NCI-H748 (cell line): ENCODE data around the gene CCDC198.

ENCODE experiments used
- DNase-seq: peaks from one replicate; lab custom pipeline; 2025; ENCODE audit not compliant: unreplicated experiment; lab: John Stamatoyannopoulos, UW

Gene CCDC198, protein sequence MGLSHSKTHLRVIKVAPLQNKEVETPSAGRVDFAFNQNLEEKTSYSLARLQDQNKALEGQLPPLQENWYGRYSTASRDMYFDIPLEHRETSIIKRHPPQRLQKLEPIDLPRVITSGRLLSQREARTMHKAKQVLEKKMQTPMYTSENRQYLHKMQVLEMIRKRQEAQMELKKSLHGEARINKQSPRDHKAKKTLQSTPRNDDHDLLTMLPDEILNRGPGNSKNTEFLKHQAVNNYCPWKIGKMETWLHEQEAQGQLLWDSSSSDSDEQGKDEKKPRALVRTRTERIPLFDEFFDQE

DNA sequence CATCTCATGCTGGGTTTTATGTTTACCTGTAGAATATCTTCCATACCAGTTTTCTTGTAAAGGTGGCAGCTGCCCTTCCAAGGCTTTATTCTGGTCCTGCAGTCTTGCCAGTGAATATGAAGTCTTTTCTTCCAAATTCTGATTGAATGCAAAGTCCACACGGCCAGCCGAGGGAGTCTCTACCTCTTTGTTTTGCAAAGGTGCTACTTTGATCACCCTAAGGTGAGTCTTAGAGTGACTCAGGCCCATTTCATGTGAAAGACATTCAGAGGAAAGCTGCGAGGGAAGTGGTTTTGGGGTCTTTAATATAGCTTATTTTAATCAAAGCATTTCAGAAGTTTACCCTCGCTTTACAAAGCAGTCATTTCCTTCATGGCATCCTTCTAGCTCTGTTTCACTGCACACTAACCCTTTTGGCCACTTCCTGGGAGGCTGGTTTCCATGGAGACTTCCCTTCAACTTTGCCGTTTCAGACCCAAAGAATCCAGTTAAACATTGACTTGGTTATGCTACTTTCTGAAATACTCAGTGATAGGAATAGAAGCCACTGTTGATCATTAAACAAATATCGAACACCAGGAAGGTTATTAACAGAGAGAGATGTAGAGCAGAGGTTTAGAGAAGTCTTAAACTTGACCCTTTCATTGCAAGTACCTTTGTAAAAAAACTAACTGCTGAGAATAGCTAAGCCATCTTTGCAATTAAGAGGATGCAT is at the start of gene CCDC198:
Gene CCDC198 (minus strand): TSS at position 391 of the 715 bp plus-strand sequence. CDS start 142 bp downstream, at position 249.
- peak; percentile 5 for DNase-seq

DNA sequence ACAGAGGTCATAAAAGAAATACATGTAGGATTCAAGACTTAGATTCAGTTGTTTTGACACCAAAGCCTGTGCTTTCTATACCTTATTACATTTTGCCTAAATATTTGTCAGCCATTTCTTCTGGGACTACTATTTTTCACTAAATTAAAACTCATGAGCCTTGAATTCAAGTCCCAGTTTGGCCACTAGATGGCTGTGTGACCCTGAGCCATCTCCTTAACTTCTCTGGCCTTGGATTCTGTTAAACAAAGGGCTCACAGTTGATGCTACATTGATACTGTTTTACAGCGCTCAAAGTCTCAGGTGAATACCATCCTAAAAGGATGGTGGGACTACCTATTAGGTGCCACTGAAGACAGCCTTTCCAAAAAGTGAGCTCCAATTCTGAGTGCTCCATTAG is 39.6 kb upstream of the CCDC198 start:
- peak; percentile 46 for DNase-seq

DNA sequence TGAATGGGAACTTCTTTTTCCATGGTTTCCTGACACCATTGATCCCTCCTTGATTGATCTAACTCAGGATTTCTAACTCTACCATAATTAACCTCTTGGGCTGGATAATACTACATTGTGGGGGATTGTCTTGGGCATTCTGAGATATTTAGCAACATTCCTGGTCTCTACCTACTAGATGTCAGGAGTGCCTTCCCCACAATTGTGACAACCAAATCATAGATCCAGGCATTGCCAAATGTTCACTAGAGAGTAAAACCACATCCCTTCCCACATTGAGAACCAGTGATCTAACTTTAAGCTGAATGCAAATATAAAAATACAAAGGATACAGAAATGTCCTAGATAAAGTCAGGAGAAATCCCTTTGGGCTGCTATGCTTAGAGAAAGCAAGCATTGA is 36.9 kb upstream of the CCDC198 start:
- no peak for DNase-seq

DNA sequence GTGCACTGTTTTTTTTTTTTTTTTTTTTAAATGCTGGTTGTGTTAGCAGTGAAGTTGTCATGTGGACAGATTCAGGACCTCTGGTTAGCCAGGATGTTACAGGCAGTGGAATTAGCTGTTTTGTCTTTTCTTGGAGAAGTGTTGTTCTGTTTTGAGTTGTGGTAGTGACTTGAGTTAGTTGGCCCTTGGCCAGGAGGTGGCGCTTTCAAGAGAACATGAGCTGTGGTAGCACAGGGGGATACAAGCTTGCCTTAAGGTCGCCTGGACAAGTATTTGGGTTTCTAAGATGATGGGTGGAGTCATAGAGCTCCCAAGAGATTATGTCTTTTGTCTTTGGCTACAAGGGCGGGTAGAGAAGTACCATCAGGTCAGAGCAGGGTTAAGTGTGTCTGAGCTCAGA is 33.3 kb upstream of the CCDC198 start:
- peak; percentile 6 for DNase-seq

DNA sequence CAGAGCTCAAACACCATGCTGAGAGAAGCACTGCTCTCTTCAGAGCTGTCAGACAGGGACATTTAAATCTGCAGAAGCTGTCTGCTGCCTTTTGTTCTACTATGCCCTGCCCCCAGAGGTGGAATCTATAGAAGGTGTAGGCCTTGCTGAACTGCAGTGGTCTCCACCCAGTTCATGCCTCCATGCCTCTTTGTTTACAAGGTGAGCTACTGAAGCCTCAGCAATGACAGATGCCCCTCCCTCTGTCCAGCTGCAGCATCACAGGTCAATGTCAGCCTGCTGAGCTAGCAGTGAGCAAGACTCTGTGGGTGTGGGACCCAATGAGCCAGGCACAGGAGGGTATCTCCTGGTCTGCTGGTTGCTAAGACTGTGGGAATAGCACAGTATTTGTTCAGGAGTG is 25.4 kb upstream of the CCDC198 start:
- DNase-seq = peak; percentile 62

DNA sequence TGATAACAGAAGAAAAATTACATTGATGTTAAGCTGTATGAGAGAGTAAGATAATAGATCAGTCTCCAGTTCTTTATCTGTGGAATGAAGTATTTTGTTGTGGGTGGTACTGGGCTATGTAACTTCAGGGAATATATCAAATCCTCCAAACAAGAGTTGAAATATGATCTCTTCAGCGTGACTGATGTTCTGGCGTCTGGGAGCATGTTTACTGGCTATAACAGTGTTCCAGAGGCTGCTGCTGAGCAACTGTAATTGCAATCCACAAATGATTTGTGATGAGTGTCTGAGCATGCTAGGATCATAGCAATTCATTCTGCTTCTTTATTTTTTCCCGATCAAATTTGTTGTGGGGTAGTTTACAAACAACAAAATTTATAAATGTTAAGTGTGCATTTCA is 18.6 kb upstream of the CCDC198 start:
- peak; percentile 58 for DNase-seq

DNA sequence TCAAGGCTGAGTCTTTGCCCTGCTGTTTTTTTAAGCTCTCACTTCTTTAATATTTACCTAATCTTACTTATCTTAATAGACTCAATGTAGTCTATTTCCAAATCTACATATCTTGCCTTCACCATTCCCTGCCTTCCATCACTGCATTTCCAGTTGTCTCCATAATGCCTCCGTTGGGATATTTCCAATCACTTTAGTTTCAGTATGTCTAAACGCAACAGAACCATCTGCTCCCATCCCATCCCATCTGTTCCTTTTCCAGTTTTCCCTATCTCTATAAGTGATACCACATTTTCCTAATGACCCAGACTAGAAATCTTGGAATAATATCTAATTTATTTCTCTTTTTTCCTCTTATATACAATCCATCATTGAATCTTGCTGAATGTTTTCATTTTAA is 15.1 kb upstream of the CCDC198 start:
- no peak for DNase-seq

DNA sequence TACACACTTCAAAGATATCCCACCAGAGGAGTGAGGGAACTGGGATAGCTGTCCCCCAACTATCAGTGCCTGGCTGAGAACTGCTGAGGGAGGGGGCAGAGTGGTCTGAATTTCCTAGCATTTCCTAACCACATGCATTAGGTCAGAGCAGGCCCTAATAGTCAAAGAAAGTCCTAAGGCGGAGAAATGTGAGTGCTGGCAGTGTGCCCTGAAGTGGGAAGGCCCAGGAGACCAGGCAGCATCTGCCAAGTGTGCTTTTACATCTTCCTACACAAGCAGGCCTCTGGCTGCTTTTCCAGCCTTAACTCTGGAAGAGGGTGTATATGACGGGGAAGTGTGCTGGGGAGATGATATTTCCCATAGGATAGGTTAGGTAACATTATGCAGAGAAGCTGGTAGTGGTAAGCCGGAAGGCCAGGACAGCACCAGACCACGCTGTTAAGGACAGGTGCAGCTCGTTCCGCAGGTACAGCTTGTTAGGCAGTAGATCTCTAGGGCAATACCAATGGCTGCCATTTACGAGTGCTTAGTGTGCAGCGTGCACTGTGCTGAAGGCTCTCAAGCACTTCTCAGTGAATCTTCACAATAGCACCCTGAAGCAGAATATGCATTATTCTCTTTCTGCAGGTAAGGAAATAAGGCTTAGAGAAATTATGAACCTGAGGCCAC is 9.1 kb upstream of the CCDC198 start:
- no peak for DNase-seq

DNA sequence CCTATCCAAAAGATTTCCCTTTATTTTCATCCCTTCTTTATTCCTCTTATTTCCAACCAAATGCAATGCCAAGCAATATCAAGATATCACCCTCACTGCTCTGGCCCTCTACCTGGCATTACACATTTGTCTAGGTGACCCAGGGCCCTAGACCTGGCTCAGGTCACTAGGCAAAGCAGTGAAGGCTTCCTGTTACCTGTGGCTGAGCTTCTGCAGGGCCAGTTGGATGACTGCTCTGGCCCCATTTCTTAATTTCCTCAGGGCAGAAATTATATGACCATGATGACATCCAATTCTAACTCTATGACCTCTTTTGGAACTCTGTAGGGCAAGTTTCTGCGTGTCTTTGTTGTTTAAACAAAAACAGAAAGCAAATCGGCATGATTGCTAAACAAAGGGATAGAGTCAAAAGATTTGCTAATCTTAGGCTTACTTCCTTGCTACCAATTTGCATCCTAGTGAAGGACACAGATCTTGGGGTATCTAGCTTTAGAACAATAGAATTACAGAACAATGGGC is 7.4 kb upstream of the CCDC198 start:
- no peak for DNase-seq

DNA sequence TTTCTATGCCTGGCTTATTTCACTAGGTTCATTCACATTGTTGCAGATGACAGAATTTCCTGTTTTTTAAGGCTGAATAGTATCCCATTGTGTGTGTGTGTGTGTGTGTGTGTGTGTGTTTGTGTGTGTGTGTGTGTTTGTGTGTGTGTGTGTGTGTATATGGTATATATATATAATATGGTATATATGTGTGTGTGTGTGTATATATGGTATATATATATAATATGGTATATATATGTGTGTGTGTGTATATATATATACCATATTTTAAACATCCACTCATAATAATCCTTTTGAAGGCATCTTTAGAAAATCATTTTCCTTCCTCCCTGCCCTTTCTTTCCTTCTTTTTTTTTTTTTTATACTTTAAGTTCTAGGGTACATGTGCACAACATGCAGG is 5.0 kb upstream of the CCDC198 start:
- DNase-seq = no peak

DNA sequence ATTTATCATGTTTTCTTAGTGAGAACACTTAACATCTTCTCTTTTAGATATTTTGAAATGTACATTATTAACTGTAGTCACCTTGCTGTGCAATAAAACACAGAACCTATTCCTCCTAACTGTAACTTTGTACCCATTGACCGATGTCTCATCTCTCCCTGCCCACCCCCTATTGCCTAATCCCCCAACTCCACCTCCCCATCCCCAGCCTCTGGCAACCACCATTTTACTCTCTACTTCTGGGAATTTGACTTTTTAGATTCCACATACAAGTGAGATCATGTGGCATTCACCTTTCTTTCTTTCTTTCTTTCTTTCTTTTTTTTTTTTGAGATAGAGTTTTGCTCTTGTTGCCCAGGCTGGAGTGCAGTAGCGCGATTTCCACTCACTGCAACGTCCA is 4.4 kb upstream of the CCDC198 start:
- no peak for DNase-seq

DNA sequence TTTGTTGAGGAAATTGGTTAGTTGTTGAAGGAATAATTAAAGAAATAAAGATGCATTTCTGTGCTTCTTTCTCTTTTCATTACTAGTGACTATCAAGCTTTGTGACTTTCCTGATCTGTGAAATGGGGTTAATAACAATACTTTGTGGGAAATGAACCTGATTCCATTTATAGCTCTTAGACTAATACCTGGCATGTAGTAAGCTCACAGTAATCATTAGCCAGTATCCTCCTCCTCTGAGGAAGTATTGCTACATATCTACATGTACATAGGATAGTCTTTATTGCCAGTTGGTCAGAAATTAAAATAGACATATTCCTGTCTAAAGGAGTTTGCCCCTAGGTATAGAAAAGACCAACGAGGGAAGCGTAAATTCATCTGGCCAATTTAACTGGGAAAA is 1.8 kb upstream of the CCDC198 start:
- DNase-seq = no peak

DNA sequence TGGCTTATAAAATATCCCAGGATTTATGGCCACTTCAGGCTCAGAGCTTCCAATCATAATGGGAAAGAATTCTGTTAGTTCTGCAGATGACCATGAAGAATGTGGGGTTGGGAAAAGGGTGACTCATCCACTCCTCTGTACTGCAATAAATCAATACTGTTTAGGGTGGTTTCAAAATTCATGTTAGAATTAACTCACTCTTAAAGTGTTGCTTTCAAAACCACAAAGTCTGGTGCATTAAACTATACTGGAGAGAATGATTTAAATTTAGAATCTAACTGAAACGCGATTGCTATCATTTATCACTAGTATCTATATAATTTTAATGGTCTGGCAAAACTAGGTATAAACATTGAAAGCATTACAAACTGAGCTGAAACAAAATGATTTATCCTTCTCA is 798 bp downstream of the CCDC198 start:
- DNase-seq = no peak

DNA sequence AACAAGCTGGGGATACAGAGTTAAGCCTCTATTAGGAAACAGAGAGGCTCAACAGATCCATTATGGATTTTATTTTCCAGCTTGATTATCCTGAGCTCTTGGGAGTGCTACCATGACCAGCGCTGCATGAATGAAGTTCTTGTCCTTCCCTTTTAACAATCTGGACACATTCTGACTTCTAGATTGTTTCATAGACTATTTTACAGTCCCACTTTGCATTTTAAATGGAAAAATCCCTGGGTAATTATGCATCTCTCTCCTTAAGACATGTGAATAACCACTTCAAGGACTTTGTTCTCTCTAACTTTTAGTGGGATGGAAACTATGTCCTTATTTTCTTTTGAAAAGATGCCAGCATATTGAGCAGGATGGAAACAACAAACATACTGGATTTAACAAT is 2.0 kb downstream of the CCDC198 start:
- no peak for DNase-seq

DNA sequence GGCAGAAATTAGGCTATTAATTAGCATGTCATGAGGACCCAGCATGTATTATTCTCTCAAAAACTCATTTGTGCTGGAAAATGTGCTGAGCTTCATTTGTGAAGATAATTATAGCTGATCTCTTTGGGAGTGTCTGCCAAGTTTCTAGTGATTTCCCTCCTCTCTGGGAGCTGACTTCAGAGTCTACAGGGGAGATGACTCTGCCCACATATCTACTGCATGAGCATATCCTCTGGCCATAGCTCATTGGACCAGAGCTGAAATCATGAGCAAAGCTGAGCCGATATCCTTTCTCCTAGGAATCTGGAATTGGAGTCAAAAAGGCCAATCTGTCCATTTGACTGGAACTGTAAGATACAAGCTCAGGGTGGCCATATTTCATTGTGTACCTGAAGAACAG is 5.9 kb downstream of the CCDC198 start:
- DNase-seq = no peak

DNA sequence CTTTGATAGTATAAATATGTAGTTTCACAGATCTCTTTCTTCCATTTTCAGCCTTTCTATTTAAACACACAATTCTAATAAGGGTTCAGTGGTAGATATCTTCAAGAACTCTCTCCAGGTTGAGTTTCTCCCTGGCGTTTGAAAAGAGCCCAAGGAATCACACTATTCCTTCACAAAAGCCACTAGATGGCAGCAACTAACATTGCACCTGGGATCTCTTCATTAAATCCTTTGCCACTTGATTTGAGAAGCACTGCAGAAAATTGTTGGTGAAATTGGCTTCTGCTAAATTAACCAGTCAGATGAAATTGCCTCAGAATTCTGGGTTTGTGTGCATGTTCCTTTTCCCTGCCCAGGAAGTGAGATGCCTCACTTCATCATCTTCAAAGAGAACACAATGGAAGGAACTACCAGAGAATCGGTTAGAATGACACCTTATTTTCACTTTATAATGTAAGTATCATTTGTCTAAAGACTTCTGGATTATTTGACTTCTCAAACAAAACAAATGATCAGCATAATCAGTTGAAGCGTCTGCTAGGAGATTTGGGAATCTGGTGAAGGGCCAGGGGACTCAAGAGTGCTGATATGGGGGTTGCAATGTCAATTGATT is 6.8 kb downstream of the CCDC198 start:
- peak; percentile 64 for DNase-seq

DNA sequence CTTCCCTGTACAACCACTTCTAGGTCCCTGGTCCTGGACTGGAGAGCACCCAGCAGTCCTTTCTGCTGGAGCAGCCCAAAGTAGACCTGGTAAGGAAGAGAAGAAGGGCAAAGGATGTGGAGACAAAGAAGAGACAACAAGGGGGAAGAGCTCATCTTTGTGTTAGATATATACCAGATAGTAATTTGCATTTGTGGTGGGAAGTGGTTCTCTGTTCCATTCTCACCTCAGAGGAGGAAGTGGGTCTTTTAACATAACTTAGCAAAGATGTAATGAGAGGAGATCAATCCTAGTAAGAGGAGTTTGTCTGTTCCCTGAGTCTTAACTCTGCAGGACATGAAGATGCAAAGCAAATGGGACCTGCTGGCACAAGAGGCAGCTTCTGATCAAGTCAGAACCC is 8.0 kb downstream of the CCDC198 start:
- DNase-seq = no peak

DNA sequence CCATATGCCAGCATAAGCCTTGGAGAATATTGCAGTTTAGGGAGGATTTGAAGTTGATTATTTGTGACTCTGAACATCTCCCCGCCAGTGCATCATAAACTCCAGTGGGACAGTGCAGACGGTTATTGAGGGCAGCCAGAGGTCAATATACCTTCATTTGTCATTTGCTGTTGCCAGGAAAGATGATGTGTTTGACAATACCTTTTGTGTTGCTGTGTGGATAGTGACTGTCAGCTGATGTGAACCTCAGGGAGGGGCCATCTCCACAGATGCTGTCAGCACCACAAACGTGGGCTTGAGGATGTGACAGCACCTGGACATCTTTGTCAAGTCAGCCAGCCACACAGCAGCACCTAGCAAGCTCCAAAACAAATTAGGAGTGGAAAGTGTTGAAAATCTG is 11.5 kb downstream of the CCDC198 start:
- peak; percentile 31 for DNase-seq

DNA sequence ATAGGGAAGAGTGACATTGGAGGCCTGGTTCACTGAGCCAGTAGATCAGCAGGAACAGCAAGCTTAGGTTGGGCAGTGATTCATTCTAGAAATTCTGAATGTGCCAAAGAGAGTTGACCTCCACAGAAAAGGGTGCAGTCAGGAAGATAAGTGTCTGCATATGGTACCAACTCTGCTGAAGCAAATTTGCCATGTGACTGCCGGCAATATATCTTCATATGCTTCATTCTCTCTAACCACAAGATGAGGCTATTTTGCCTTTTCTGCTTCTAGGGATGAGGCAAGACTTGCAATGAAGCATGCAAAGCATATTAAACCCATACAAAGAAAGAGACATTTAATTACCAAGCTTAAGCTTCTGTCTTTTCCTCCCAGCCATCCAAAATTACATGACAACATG is 13.6 kb downstream of the CCDC198 start:
- no peak for DNase-seq

DNA sequence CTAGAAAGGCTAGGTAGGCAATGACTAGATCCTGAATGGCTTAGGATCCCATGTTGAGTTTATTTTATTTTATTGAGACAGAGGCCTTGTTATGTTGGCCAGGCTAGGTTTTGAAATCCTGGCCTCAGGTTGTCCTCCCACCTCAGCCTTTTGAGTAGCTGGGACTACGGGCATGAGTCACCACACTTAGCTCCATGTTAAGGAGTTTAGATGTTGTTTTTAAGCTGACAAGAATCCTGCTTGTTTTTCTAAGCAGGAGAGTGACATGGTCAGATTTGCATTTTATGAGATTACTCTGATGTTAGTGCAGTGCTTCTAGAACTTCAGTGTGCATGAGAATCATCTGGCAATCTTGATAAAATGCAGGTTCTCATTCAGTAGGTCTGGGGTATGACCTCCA is 14.5 kb downstream of the CCDC198 start:
- DNase-seq = no peak

DNA sequence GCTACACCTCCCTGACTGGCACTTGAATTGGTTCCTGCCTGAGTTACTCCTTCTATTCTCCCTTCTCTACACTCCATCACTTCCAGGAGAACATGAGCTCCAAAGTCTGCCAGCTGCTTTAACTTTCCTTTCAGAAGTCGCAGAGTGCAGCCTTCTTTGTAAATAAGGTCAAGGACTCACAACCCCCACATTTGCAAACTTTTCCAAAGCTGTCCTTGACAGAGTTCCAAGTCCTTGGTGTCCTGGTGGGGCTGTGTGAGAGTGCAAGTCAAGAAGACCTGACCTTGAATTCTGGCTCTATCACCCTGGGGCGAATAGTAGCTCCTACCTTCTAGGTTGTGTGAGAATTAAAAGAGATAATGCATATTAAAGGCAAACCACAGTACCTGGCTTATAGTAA is 15.6 kb downstream of the CCDC198 start:
- DNase-seq = no peak

DNA sequence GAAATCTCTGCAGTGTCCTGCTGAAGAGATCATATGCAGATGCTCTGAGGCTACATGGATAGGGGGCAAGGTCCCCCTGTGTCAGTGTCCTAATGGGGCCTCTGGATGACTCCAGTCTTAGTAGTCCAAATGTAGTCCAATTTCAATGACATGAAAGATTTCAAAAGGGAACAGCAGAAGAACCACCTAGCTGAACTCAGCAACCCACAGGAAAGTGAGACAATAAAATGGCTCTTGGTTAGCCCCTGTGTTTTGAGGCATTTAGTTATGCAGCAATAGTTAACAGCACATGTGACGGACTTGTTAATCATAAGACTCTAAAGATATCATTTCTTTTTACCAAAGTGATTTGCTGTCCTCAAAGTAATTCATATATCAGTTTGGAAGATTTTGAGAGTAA is 22.7 kb downstream of the CCDC198 start:
- DNase-seq = no peak
